ENCODE data around the gene TTC3.

DNA sequence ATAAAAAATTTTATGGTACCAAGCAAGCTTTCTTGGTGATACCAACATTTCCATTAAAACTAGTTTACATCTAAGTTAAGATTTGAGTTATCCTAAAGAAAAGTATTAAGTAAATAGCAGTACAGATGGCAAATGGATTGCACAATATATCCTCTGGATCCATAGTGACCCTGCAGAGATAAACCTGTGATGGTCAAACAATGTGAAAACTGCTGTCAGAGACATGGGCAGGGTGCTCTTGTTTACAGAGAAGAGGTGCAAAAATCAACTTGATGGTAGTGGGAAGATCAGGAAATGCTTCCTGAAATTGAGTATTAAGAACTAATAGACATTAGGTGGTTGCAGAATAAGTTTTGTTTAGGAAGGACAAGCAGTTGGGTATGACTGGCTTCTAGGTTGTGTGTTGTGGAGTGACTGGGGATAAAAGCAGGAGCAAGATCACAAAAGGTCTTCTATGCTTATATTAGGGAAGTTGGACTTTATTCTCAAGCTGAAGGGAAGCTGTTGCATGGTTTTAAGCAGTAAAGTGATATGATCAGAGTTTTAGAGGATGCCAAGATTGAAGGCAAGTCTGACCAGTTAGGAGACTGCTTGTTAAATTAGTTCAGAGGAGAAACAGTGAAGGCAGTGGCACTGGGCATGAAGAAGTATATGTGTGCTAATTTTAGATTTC, 9.9 kb downstream of the TTC3 start:
- TF ChIP-seq, protein P1, sequence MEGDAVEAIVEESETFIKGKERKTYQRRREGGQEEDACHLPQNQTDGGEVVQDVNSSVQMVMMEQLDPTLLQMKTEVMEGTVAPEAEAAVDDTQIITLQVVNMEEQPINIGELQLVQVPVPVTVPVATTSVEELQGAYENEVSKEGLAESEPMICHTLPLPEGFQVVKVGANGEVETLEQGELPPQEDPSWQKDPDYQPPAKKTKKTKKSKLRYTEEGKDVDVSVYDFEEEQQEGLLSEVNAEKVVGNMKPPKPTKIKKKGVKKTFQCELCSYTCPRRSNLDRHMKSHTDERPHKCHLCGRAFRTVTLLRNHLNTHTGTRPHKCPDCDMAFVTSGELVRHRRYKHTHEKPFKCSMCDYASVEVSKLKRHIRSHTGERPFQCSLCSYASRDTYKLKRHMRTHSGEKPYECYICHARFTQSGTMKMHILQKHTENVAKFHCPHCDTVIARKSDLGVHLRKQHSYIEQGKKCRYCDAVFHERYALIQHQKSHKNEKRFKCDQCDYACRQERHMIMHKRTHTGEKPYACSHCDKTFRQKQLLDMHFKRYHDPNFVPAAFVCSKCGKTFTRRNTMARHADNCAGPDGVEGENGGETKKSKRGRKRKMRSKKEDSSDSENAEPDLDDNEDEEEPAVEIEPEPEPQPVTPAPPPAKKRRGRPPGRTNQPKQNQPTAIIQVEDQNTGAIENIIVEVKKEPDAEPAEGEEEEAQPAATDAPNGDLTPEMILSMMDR (conservative IDR thresholded peaks at IDR 0.05) = no peak
- TF ChIP-seq ZFX (IDR thresholded peaks at IDR 0.05) = no peak

All from C4-2B (cell line).